GM12878 (cell line): ENCODE measurements around the gene PLCG2. TPM values are rescaled to one million over a fixed set of nuclear protein-coding genes. Genes with fewer than 3 reads are reported as not detected.

ENCODE experiments used
- BACH1 ChIP-seq: fragments of 450-650 bp; IDR thresholded peaks from 2 replicates; pipeline ENCODE4 v1.6.1; 2017; ENCODE audit warnings: mild to moderate bottlenecking, borderline replicate concordance
- BHLHE40 ChIP-seq, 2 experiments: fragments of 450-650 bp in 1 of 2; IDR thresholded peaks; 2 replicates each; pipeline ENCODE4 v1.6.1; 2011 to 2017; ENCODE audit warnings: low read depth in 2 of 2, borderline replicate concordance in 1 of 2, improper control_type of control experiment in 1 of 2, low read length in 1 of 2, mild to moderate bottlenecking in 1 of 2
- BRCA1 ChIP-seq: IDR thresholded peaks from 2 replicates; pipeline ENCODE4 v1.6.1; 2011; ENCODE audit warnings: low read depth, low read length, improper control_type of control experiment
- CTCF ChIP-seq, 3 experiments: IDR thresholded peaks in 2 of 3; conservative IDR thresholded peaks in 1 of 3; 2 replicates each; pipeline ENCODE4 v1.5.1; 2011; ENCODE audit warnings: low read depth in 3 of 3, low read length in 3 of 3, mild to moderate bottlenecking in 3 of 3, control low read depth in 2 of 3, moderate library complexity in 2 of 3, inconsistent platforms in 1 of 3, mixed read lengths in 1 of 3; ENCODE audit not compliant: control insufficient read depth in 2 of 3, insufficient read depth in 1 of 3; ENCODE audit errors: extremely low read depth in 1 of 3
- E4F1 ChIP-seq: fragments of 450-650 bp; IDR thresholded peaks from 2 replicates; pipeline ENCODE4 v1.6.1; 2018; ENCODE audit warnings: borderline replicate concordance, mild to moderate bottlenecking; ENCODE audit not compliant: partially characterized antibody
- EP300 ChIP-seq, 2 experiments: fragments of 150-350 bp in 1 of 2; IDR thresholded peaks; 2 replicates each; pipeline ENCODE4 v1.6.1; 2011 to 2012; ENCODE audit warnings: low read depth in 2 of 2, low read length in 2 of 2, borderline replicate concordance in 1 of 2, improper control_type of control experiment in 1 of 2, inconsistent platforms in 1 of 2; ENCODE audit not compliant: control insufficient read depth in 1 of 2
- FOXK2 ChIP-seq: fragments of 450-650 bp; IDR thresholded peaks from 2 replicates; pipeline ENCODE4 v1.6.1; 2017; ENCODE audit warnings: mild to moderate bottlenecking, moderate library complexity
- FOXM1 ChIP-seq: IDR thresholded peaks from 2 replicates; pipeline ENCODE4 v1.6.1; 2012; ENCODE audit warnings: low read depth, mild to moderate bottlenecking, inconsistent platforms, low read length, moderate library complexity
- HCFC1 ChIP-seq: fragments of 150-350 bp; IDR thresholded peaks from 2 replicates; pipeline ENCODE4 v1.6.1; 2014; ENCODE audit warnings: low read length
- IKZF1 ChIP-seq: fragments of 450-650 bp; conservative IDR thresholded peaks from 2 replicates; pipeline ENCODE4 v1.6.1; 2017; ENCODE audit warnings: antibody characterized with exemption, mild to moderate bottlenecking
- IRF4 ChIP-seq: IDR thresholded peaks from 2 replicates; pipeline ENCODE4 v1.6.1; 2011; ENCODE audit warnings: low read depth, low read length
- JUNB ChIP-seq: IDR thresholded peaks from 2 replicates; pipeline ENCODE4 v1.6.1; 2016; ENCODE audit warnings: antibody characterized with exemption, mild to moderate bottlenecking
- JUND ChIP-seq: IDR thresholded peaks from 2 replicates; pipeline ENCODE4 v1.6.1; 2012; ENCODE audit warnings: low read depth, mild to moderate bottlenecking, low read length, improper control_type of control experiment, moderate library complexity
- MTA2 ChIP-seq: fragments of 450-650 bp; IDR thresholded peaks from 2 replicates; pipeline ENCODE4 v1.6.1; 2016; ENCODE audit warnings: low read depth, mild to moderate bottlenecking, moderate library complexity
- PAX8 ChIP-seq: fragments of 450-650 bp; IDR thresholded peaks from 2 replicates; pipeline ENCODE4 v1.6.1; 2017; ENCODE audit warnings: mild to moderate bottlenecking, moderate library complexity
- PML ChIP-seq: IDR thresholded peaks from 2 replicates; pipeline ENCODE4 v1.6.1; 2012; ENCODE audit warnings: low read length, inconsistent platforms
- PRDM15 ChIP-seq: fragments of 450-650 bp; formaldehyde crosslinking; IDR thresholded peaks from 2 replicates; pipeline ENCODE4 v1.4.0; 2020; ENCODE audit warnings: mild to moderate bottlenecking, moderate library complexity
- RAD51 ChIP-seq: fragments of 450-650 bp; IDR thresholded peaks from 2 replicates; pipeline ENCODE4 v1.6.1; 2016; ENCODE audit warnings: moderate library complexity, mild to moderate bottlenecking, inconsistent platforms
- SIN3A ChIP-seq: IDR thresholded peaks from 2 replicates; pipeline ENCODE4 v1.6.1; 2012; ENCODE audit warnings: low read depth, low read length, improper control_type of control experiment
- SMAD1 ChIP-seq: fragments of 450-650 bp; IDR thresholded peaks from 2 replicates; pipeline ENCODE4 v1.6.1; 2018; ENCODE audit warnings: mild to moderate bottlenecking, low read depth; ENCODE audit not compliant: partially characterized antibody
- SMAD5 ChIP-seq: IDR thresholded peaks from 2 replicates; pipeline ENCODE4 v1.6.1; 2016; ENCODE audit warnings: antibody characterized with exemption, low read depth
- SRF ChIP-seq, 2 experiments: IDR thresholded peaks; 2 replicates each; pipeline ENCODE4 v1.6.1; 2011; ENCODE audit warnings: low read depth in 2 of 2, low read length in 2 of 2, mild to moderate bottlenecking in 1 of 2, moderate library complexity in 1 of 2
- STAT1 ChIP-seq: fragments of 450-650 bp; conservative IDR thresholded peaks from 2 replicates; pipeline ENCODE4 v1.6.1; 2014; ENCODE audit warnings: antibody characterized with exemption, mild to moderate bottlenecking
- TCF3 ChIP-seq: IDR thresholded peaks from 2 replicates; pipeline ENCODE4 v1.6.1; 2012; ENCODE audit warnings: low read depth, mild to moderate bottlenecking, low read length, borderline replicate concordance; ENCODE audit not compliant: insufficient read depth
- WRNIP1 ChIP-seq: IDR thresholded peaks from 2 replicates; pipeline ENCODE4 v1.6.1; 2011; ENCODE audit warnings: low read depth, low read length, improper control_type of control experiment, borderline replicate concordance
- polyA plus RNA-seq, 11 experiments: library from polyadenylated mRNA; depleted of rRNA in 4 of 11; unstranded in 6 of 11; stranded (reverse) in 5 of 11; fragments of >200 nt; fragmentation: Nextera tagmentation in 4 of 11; fragmentation: Illumina TruSeq in 1 of 11; extraction: Ambion mirVana in 4 of 11; extraction: Trizol in 1 of 11; gene quantifications; 1 replicate in 1 of 11; 2 replicates in 10 of 11; pipeline versions ENCODE4 v1.2.1 to v1.2.3, GENCODE V29; 2011 to 2016; ENCODE audit warnings: inconsistent platforms in 2 of 11, missing spikeins in 2 of 11, low read depth in 1 of 11
- total RNA-seq, 4 experiments: library from RNA; depleted of rRNA in 3 of 4; stranded (reverse); fragments of >200 nt in 3 of 4; fragmentation: Illumina TruSeq in 1 of 4; extraction: Trizol in 1 of 4; gene quantifications; 2 replicates each; pipeline versions ENCODE4 v1.2.1 to v1.2.3, GENCODE V29; 2013 to 2021

The PLCG2 gene
- total and polyA plus RNA-seq, 10 of the 15 experiments (the other 5 are each of a cell fraction or from before 2014, with no cell fraction given), result 47.6 to 256 (median 149) TPM

GRCh38 chr16:81816793-81817210 lies 37.7 kb downstream of the PLCG2 start (continued):
- TF ChIP-seq IKZF1 (peak; percentile 95), FOXM1 (no peak), RAD51 (no peak), JUNB (0 out of 2 replicates have a peak, but pooled peaks have one; percentile 4), BRCA1 (no peak), BACH1 (peak; percentile 49; the same call in 1 of the 2 replicates), CTCF (IDR thresholded peaks at IDR 0.05 in 2 of 3, conservative IDR thresholded peaks at IDR 0.05 in 1 of 3; ENCODE audit: control insufficient read depth in 2 of 3, extremely low read depth in 1 of 3, insufficient read depth in 1 of 3, low read depth in 3 of 3, low read length in 3 of 3) (no peak), STAT1 (no peak; the same call in 1 of the 2 replicates), E4F1 (no peak), IRF4 (peak; percentile 68), SMAD5 (no peak), JUND (no peak), TCF3 (peak; percentile 89), FOXK2 (no peak), PAX8 (no peak), EP300 (IDR thresholded peaks at IDR 0.05; ENCODE audit: borderline replicate concordance in 1 of 2, control insufficient read depth in 1 of 2, low read depth in 2 of 2, low read length in 2 of 2) (peak; percentile 60 to 63; a peak in 3 of 4 replicates), PRDM15 (CRISPR knock-in tag) (no peak), PML (no peak), MTA2 (peak; percentile 75), SMAD1 (no peak), BHLHE40 (IDR thresholded peaks at IDR 0.05; ENCODE audit: borderline replicate concordance in 1 of 2, low read depth in 2 of 2, low read length in 1 of 2) (peak; percentile 28 to 71; a peak in 2 of 4 replicates), SRF (IDR thresholded peaks at IDR 0.05; ENCODE audit: low read depth in 2 of 2, low read length in 2 of 2) (0 out of 4 replicates have a peak, but pooled peaks of 1 of the 2 experiments have one; percentile 21), SIN3A (no peak), HCFC1 (no peak), WRNIP1 (0 out of 2 replicates have a peak, but pooled peaks have one; percentile 65)
